Femur (tissue), 1 donor: ENCODE results near the gene KRTAP8-1.

Experiments used
- DNase-seq: peaks from one replicate; pipeline ENCODE4 v3.0.0-alpha.2; 2017

KRTAP8-1 gene, protein sequence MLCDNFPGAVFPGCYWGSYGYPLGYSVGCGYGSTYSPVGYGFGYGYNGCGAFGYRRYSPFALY

DNA sequence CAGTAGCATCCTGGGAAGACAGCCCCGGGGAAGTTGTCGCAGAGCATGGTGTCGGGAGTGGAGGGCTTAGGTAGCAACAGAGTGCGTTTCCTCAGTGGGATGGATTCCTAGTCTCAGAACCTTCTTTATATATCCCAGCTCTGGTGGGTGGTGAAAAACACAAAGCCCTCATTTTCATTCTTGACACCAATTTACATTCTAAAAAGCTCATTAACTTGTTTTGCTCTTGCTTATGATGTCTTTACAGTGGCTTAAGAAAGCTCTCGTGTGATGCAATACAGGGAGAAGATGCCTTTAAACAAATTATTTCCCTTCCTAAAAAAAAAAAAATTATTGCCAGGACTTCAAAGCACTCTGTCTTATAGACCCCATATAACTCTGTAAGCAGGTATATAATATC, at the start of gene KRTAP8-1:
KRTAP8-1 (minus strand) TSS at position 101 of the 400 bp plus-strand sequence; CDS start at position 47, 54 bp downstream.
- no peak for DNase-seq

DNA sequence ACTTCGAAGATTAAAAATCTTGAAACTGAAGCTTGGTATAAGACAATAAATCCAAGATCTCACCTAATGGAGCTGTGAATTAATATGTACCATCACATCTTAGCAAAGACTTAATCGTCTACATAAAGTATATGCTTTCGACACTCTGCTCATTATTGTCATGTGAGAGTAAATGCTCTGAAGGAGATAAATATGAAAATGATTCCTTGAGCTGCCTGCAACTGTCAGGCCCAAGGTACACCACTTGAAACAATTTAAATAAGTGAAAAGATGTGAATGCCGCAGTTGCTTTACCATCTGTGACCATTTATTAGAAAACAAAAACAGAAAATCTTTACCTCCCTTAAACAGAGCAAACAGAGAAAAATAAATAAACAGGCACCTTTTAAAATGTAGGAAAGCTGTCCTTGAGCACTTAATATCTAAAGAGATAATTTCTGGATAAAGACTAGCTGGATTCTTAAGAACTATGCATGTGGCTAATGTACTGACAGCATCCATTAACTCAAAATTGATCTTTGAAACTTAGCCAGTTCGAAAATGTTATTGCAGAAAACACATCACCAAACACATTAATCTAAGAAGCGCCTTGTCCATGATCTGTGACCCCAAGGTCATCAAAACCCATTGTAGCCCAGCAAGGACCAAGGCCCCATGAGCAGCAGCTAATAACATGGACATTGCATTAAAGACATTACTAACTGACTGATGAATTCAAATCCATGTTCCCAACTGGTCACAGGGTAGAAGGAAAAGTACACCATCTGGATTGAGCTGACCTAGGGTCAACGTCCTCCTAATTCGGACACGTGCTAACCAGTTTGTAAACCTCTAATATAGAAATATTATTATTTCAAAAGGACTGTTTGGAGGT, 34.8 kb upstream of the KRTAP8-1 start:
- DNase-seq: no peak

DNA sequence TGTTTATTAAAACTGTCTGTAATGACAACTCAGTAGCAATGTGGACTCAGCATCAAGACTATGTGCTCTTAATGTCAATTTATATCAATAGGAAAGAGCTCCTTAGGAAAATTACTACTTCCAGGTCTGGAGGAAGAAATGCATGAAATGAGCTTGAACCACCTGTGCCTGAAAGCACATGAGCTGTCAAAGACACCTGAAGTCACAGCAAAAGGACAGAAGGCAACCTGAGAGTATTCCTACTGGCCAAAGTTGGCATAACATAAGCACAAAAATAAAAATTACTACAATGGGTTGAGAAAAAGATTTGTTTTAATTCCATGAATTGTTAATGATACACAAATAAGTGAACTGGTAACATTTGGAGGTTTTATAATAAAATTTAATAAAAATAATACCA, 29.9 kb upstream of the KRTAP8-1 start:
- no peak for DNase-seq

DNA sequence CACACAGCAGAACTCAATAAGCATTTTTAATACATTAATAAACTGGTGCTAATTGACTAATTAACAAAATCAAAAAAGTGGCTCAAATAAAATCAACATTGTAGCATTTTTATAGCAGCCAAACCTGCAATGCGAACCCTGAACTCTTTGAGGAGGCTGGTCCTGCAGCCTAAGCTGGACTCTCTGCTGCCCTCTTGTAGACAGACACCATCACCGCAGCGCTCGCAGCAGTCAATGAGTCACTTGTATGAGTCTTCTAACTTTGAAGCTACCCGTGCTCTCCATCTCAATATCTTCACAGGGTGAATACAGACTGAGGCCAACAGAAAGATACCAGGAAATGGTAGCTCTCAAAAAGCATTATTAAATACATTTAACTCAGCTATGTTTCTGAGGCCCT, 26.2 kb upstream of the KRTAP8-1 start:
- no peak for DNase-seq

DNA sequence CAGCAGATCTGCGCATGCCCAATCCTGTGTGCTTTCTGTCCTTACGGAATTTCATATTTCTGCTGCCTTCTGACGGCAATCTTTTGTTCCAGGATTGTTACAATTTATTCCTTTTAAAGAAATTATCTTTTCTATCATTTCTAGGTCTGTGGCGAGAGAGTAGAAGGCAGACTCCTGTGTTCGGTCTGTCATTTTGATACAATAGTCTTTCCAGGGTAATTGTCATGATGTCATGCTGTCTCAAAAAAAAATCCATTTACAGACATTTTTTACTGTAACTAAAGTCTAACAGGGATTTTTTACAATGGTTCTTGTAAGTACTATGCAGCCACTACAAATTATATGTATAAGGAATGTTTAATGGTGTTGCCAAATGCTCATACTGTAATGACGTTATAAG, 25.5 kb upstream of the KRTAP8-1 start:
- no peak for DNase-seq

DNA sequence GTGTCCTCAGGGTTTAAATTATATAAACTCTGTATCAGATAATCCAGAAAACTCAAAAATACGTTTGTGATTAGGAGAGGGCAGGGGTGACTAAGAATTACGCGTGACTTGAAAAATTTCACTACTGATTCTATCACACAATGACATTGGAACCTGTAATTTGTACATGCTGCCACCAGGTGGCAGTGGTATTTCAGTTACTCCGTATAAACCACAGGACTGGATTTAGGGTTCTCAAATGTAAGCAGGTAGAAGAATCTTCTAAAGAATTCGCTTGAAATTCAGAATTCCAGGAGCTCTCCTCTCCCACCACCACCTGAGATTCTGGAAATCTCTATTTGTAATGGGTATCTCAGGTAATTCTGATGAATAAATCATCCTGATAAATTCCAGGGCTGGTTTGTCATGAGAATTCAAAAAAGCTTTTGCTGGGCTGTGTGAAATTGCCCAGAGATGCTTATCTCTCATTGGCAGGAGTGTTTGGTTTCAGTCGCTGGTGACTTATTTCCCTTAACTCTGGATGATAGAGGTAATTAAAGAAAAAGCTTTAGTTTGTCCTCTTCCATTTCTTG, 18.2 kb upstream of the KRTAP8-1 start:
- no peak for DNase-seq

DNA sequence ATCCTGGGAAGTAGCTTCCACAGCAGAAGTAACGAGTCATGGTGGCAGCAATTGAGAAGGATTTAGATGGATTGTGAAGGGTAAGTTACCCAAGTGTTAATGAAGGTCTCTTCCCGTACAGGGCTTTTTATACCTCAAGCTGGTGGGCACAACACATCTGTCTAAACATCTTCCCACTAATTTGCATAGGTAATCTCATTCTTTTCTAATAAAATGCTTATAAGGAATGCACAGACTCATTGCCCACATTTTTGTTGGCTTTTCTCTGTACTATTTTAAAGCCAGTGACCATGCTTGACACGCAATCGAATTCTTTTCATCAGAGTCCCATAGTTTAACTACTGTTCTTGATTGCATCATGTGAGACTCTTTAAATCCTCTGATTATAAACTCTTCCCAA, 16.6 kb upstream of the KRTAP8-1 start, which contains the start of gene KRTAP7-1:
KRTAP7-1 (minus strand) TSS at position 101 of the 400 bp plus-strand sequence; CDS start at position 40, 61 bp downstream.
- DNase-seq: no peak

GRCh38 chr21:30818837-30819610, 6.0 kb upstream of the KRTAP8-1 start:
- DNase-seq: no peak

- no peak for DNase-seq
Measured at GRCh38 chr21:30800605-30801004, 12.5 kb downstream of the KRTAP8-1 start.

DNA sequence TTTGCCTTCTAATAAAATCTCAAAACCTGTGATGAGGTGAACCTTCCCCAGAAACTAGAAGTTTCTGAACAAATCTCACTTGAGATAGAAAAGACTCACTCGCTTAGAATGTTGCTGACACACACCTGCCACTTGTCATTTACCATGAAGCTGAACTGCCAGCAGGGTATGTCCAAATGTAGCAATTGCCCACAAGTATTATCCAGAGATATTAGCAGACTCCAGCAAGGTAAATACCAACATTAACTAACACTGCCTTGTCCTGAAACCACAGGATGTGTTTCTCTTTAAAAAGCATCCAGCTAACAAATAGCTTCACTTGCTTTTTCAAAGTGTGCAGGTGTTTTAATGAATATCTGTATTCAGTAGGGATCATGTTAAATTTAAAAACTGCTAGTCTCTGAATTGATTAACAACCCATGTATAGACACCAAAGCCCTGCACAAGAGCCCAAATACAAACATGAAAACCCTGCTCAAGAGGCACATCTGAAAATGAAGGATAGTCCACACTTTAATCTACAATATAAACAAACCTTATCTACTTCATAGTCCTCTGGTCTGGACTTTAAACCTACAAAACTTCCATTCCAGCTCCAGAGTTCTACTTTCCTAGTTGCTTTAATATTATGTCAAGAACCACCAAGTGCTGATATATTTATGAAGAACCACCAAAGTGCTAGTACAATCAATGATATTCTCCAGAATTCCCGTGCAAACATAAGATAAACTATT, 19.3 kb downstream of the KRTAP8-1 start:
- no peak for DNase-seq

GRCh38 chr21:30779249-30779648, 33.8 kb downstream of the KRTAP8-1 start:
- no peak for DNase-seq

GRCh38 chr21:30769724-30770431, 43.2 kb downstream of the KRTAP8-1 start:
- DNase-seq: no peak
